Immature natural killer cell (primary cell): ENCODE data around the gene ARRDC5. TPM values are rescaled to one million over a fixed set of nuclear protein-coding genes. Genes with fewer than 3 reads are reported as not detected.
"Not testable (repeated sequence)": the region's sequence is repeated elsewhere in the genome, so short reads cannot be mapped to it uniquely, and the experiment has no call there.

ENCODE experiments used
- DNase-seq, 3 donors: peaks; one replicate each; pipeline ENCODE4 v3.0.0; 2022; ENCODE audit warnings: mixed read lengths in 1 of 3
- H3K27ac Mint-ChIP-seq, 6 donors: one replicate each; pipeline ENCODE4 v1.8.0; 2020; ENCODE audit warnings: mixed read lengths in 6 of 6, mild to moderate bottlenecking in 5 of 6, inconsistent platforms in 4 of 6, moderate library complexity in 3 of 6
- H3K27me3 Mint-ChIP-seq, 3 donors: one replicate each; pipeline ENCODE4 v1.8.0; 2020 to 2021; ENCODE audit warnings: low read depth in 3 of 3, mild to moderate bottlenecking in 3 of 3, mixed read lengths in 3 of 3, moderate library complexity in 3 of 3, inconsistent platforms in 1 of 3
- H3K36me3 Mint-ChIP-seq, 3 donors: one replicate each; pipeline ENCODE4 v1.8.0; 2020; ENCODE audit warnings: mixed read lengths in 3 of 3, inconsistent platforms in 2 of 3, mild to moderate bottlenecking in 2 of 3
- H3K4me1 Mint-ChIP-seq, 2 donors: one replicate each; pipeline ENCODE4 v1.8.0; 2020; ENCODE audit warnings: inconsistent platforms in 2 of 2, mild to moderate bottlenecking in 2 of 2, mixed read lengths in 2 of 2, moderate library complexity in 1 of 2
- H3K4me3 Mint-ChIP-seq, 5 donors: one replicate each; pipeline ENCODE4 v1.8.0; 2020; ENCODE audit warnings: mild to moderate bottlenecking in 5 of 5, mixed read lengths in 5 of 5, inconsistent platforms in 3 of 5, moderate library complexity in 3 of 5
- H3K9me3 Mint-ChIP-seq, 6 donors: one replicate each; pipeline ENCODE4 v1.8.0; 2020; ENCODE audit warnings: mild to moderate bottlenecking in 6 of 6, mixed read lengths in 6 of 6, inconsistent platforms in 4 of 6, moderate library complexity in 3 of 6
- polyA plus RNA-seq, 3 donors: library from polyadenylated mRNA; unstranded; fragments of 300-500 nt; fragmentation: Illumina TruSeq; gene quantifications; one replicate each; pipeline ENCODE4 v1.2.3, GENCODE V29; 2021

Gene ARRDC5
- polyA plus RNA-seq, 3 donors from 2014 or later = 1.3 to 2.5 (median 2.5) TPM

DNA sequence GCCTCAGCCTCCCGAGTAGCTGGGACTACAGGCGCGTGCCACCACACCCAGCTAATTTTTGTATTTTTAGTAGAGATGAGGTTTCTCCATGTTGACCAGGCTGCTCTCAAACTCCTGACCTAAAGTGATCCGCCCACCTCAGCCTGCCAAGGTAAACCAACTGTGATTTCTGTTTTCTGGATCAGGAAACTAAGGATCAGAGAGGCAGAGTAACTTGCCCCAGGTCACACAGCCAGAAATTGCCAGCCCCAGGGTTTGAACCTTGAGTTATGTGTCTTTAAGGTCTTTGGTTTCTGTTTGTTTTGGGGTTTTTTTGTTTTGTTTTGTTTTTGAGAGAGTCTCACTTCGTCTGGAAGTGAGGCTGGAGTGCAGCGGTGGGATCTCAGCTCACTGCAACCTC is 31.0 kb downstream of the ARRDC5 start:
- DNase-seq = no peak
- Mint-ChIP-seq H3K4me1 (peaks cover 8 to 14% of the 10 kb centered on the region in 2 donors), H3K27ac (no peak overlapping the region), H3K27me3 (peaks cover 2 to 4% (median 3%) of the 10 kb centered on the region in 3 donors), H3K4me3 (no peak overlapping the region), H3K9me3 (no peaks in the 10 kb centered on the region), H3K36me3 (no peaks in the 10 kb centered on the region)

DNA sequence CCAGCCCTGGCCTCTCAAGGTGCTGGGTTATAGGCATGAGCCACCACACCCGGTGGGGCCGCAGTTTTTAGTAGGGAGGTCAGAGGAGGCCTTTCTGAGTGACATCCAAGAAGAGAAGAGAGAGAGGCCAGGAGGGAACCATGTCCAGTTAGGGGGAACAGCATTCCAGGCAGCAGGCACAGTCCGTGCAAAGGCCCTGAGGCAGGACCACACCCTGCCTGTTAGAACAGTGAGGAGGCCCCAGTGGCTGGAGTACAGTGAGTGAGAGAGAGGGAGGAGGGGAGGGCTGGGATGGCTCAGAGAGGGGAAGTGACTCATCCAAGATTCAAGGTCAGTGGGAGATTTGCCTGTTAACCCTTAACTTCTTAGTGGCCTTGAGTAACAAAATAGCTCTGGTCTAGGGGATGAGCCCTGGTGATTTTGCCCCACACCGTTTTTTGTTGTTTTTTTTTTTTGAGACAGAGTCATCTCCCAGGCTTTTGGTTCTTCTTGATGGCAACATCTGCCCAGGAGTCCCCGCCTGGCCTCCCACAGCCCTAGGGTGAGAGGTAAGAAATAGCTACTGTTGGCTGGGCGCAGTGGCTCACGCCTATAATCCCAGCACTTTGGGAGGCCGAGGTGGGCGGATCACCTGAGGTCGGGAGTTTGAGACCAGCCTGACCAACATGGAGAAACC is 32.5 kb downstream of the ARRDC5 start:
- Mint-ChIP-seq H3K4me3 (no peak overlapping the region), H3K27me3 (peaks cover 2 to 4% (median 3%) of the 10 kb centered on the region in 3 donors), H3K27ac (no peak overlapping the region), H3K9me3 (no peaks in the 10 kb centered on the region), H3K36me3 (no peaks in the 10 kb centered on the region), H3K4me1 (peaks cover 14 to 19% of the 10 kb centered on the region in 2 donors)
- no peak for DNase-seq

DNA sequence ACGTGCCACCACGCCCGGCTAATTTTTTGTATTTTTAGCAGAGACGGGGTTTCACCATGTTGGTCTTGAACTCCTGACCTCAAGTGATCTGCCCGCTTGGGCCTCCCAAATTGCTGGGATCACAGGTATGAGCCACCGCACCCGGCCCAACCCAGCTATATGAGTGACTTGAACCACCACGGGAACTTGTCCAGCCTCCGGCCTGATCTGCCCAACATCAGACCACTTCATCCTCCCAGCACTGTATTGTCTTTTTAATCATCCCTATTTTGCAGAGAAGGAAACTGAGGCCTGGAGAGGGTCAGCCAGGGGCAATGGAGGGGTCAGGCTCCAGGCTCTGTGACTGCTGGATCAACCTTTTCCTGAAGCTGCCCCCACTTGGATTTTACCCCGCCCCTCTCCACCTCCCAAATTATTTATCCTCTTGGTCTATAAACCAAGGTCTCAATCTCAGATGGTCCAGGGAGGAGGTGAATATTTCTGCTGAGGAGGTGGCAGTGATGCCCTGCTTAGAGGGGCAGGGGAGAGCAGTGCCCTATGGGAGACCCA is 34.3 kb downstream of the ARRDC5 start:
- H3K4me3 Mint-ChIP-seq = peak overlapping the region; percentile 75 to 86 (median 81)
- peaks cover 2 to 4% (median 3%) of the 10 kb centered on the region in 3 donors for H3K27me3 Mint-ChIP-seq
- H3K27ac Mint-ChIP-seq = peak overlapping the region in 4 of 6 donors; percentile 22 to 67 (median 44)
- DNase-seq = no peak
- no peaks in the 10 kb centered on the region for H3K9me3 Mint-ChIP-seq
- peaks cover 14 to 19% of the 10 kb centered on the region in 2 donors for H3K4me1 Mint-ChIP-seq
- H3K36me3 Mint-ChIP-seq = no peaks in the 10 kb centered on the region

DNA sequence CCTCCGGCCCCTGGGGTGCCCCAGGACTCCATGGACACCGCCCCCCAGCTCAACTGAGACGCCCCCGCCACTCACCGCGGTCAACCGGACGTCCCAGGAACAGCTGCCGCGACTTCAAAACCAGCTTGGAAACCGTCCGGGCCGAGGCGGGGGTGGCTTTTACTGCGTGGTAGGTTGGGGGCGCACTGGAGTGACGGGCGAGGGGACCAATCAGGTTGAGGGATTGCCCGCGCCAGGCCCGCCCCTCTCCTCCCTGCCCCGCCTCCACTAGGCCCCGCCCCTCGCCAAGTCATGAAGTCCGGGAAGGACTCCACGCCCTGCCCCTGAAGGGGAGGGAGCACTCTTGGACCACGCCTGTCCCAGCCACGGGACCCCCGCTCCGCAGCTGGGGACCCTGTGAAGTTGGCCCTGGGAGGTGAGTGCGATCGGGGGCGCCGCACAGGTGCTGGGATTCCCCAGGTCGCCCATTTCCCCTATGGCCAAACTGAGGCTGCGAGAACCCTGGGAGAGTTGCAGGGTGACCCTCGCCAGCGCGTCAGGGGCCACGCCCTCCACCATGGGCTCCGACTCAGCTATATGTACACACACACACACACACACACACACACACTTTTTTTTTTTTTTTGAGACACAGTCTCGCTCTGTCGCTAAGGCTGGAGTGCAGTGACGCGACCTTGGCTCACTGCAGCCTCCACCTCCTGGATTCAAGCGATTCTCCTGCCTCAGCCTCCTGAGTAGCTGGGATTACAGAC is 35.0 kb downstream of the ARRDC5 start, which contains the start of gene PLIN3:
TSS of gene PLIN3 (minus strand) at position 134 of the 752 bp plus-strand sequence. CDS start 6,273 bp downstream, outside the sequence.
- H3K27ac Mint-ChIP-seq = peak within 1 kb of the TSS; percentile 43 to 84 (median 61)
- no peaks in the 10 kb centered on the region for H3K36me3 Mint-ChIP-seq
- H3K4me3 Mint-ChIP-seq = peak within 1 kb of the TSS; percentile 75 to 86 (median 81)
- peaks cover 2 to 4% (median 3%) of the 10 kb centered on the region in 3 donors for H3K27me3 Mint-ChIP-seq
- no peaks in the 10 kb centered on the region for H3K9me3 Mint-ChIP-seq
- DNase-seq = peak; percentile 81 to 83 (median 82)
- H3K4me1 Mint-ChIP-seq = peaks cover 14 to 18% of the 10 kb centered on the region in 2 donors

- peak; percentile 28 to 35 (median 34) for DNase-seq
- Mint-ChIP-seq H3K36me3 (no peaks in the 10 kb centered on the region), H3K4me1 (peaks cover 14 to 15% of the 10 kb centered on the region in 2 donors), H3K9me3 (no peaks in the 10 kb centered on the region), H3K27ac (peak overlapping the region in 5 of 6 donors; percentile 34 to 84 (median 66)), H3K27me3 (peaks cover 0 to 4% (median 2%) of the 10 kb centered on the region in 3 donors), H3K4me3 (peak overlapping the region; percentile 75 to 86 (median 81))
These were observed 35.9 kb downstream of the ARRDC5 start for GRCh38 chr19:4866595-4867424.

DNA sequence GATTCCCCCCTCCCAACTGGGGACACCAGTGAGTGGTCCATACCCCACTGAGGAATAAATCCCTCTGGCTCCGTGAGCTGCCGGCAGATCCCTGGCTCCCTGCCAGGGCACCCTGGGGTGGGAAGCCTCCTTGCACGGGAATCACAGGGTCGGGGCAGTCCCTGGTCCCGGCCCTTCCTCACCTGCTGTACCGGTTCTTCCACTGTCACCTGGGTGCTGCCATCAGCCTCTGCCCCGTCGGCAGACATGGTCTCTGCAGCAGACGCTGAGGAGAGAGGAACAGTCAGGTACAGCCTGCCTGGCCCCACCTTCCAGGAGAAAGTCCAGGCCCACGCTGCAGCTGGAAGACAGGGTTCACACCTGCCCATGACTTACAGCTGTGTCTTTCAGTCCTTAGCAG is 41.5 kb downstream of the ARRDC5 start:
- DNase-seq = no peak
- Mint-ChIP-seq H3K9me3 (no peaks in the 10 kb centered on the region), H3K4me1 (no peaks in the 10 kb centered on the region), H3K27me3 (no peaks in the 10 kb centered on the region), H3K36me3 (peaks cover 0 to 4% (median 0%) of the 10 kb centered on the region in 3 donors), H3K4me3 (no peak overlapping the region), H3K27ac (no peak overlapping the region)

DNA sequence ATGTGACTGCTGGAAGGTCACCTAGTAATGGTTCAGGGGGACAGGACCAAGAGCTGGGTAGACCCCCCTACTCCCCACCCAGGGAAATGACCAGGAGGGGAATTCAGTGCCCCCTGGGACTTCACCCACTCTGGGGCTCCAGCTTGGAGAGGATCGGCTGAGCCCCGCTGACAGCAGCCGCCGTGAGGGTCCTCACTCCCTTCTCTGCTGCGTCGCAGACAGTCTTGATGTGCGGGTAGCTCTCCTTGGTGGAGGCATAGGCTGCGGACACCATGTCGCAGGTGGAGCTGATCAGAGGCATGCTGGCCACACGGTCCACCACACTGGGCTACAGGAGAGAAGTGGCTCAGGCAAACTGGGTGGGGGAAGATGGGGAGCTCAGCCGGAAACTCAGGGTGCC is 43.0 kb downstream of the ARRDC5 start:
- no peak overlapping the region for H3K4me3 Mint-ChIP-seq
- H3K9me3 Mint-ChIP-seq = no peaks in the 10 kb centered on the region
- H3K36me3 Mint-ChIP-seq = peaks cover 0 to 7% (median 0%) of the 10 kb centered on the region in 3 donors
- H3K27ac Mint-ChIP-seq = no peak overlapping the region
- H3K4me1 Mint-ChIP-seq = no peaks in the 10 kb centered on the region
- H3K27me3 Mint-ChIP-seq = no peaks in the 10 kb centered on the region
- DNase-seq = no peak

DNA sequence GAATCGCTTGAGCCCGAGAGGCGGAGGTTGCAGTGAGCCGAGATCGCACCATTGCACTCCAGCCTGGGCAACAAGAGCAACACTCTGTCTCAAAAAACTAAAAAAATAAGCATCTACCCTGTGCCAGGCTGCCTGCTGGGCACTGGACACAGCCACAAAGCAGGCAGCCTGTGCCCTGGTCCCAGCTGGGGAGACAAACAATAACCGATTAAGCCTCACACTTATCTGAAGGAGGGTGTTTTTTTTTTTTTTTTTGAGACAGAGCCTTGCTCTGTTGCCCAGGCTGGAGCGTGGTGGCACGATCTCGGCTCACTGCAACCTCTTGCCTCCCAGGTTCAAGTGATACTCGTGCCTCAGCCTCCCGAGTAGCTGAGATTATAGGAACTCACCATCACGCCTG is 46.2 kb downstream of the ARRDC5 start:
- H3K27ac Mint-ChIP-seq, H3K9me3 Mint-ChIP-seq, H3K27me3 Mint-ChIP-seq, H3K4me3 Mint-ChIP-seq, H3K4me1 Mint-ChIP-seq, DNase-seq: not testable (repeated sequence)
- H3K36me3 Mint-ChIP-seq = peaks cover 0 to 10% (median 0%) of the 10 kb centered on the region in 3 donors

DNA sequence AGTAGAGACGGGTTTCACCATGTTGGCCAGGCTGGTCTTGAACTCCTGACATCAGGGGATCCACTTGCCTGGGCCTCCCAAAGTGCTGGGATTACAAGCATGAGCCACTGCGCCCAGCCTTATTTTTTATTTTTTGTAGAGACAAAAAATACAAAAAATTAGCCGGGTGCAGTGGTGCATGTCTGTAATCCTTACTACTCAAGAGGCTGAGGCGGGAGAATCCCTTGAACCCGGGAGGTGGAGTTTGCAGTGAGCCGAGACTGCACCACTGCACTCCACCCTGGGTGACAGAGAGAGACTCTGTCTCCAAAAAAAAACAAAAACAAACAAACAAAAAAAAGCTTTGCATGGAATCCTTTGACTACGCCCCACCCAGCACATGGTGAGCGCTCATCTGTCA is 49.2 kb downstream of the ARRDC5 start:
- H3K9me3 Mint-ChIP-seq, H3K27me3 Mint-ChIP-seq, H3K4me3 Mint-ChIP-seq, H3K4me1 Mint-ChIP-seq, DNase-seq, H3K27ac Mint-ChIP-seq: not testable (repeated sequence)
- H3K36me3 Mint-ChIP-seq = peaks cover 0 to 11% (median 0%) of the 10 kb centered on the region in 3 donors

GRCh38 chr19:4852484-4852883 is 50.2 kb downstream of the ARRDC5 start:
- no peak for DNase-seq
- H3K4me3 Mint-ChIP-seq = no peak overlapping the region
- peaks cover 0 to 3% of the 10 kb centered on the region in 2 donors for H3K4me1 Mint-ChIP-seq
- H3K27me3 Mint-ChIP-seq = no peaks in the 10 kb centered on the region
- H3K9me3 Mint-ChIP-seq = no peaks in the 10 kb centered on the region
- H3K27ac Mint-ChIP-seq = no peak overlapping the region
- peaks cover 0 to 11% (median 0%) of the 10 kb centered on the region in 3 donors for H3K36me3 Mint-ChIP-seq

GRCh38 chr19:4851551-4852290 is 51.0 kb downstream of the ARRDC5 start:
- Mint-ChIP-seq H3K27me3 (no peaks in the 10 kb centered on the region), H3K4me1 (peaks cover 0 to 3% of the 10 kb centered on the region in 2 donors), H3K9me3 (no peaks in the 10 kb centered on the region), H3K4me3 (no peak overlapping the region), H3K27ac (no peak overlapping the region), H3K36me3 (peaks cover 0 to 7% (median 0%) of the 10 kb centered on the region in 3 donors)
- peak; percentile 58 to 69 (median 66) for DNase-seq

GRCh38 chr19:4849019-4849418 is 53.7 kb downstream of the ARRDC5 start:
- H3K27me3 Mint-ChIP-seq = peaks cover 0 to 3% (median 0%) of the 10 kb centered on the region in 3 donors
- no peaks in the 10 kb centered on the region for H3K9me3 Mint-ChIP-seq
- DNase-seq = no peak
- no peak overlapping the region for H3K27ac Mint-ChIP-seq
- peaks cover 0 to 7% (median 0%) of the 10 kb centered on the region in 3 donors for H3K36me3 Mint-ChIP-seq
- no peak overlapping the region for H3K4me3 Mint-ChIP-seq
- peaks cover 0 to 3% of the 10 kb centered on the region in 2 donors for H3K4me1 Mint-ChIP-seq
